Chondrocyte (in vitro differentiated cells): ENCODE results near the gene AFTPH. TPM values are rescaled to one million over a fixed set of nuclear protein-coding genes. Genes with fewer than 3 reads are reported as not detected.
A peak's percentile ranks its signal among the peaks of the same experiment; 100 is the strongest.

Source experiments
- DNase-seq: peaks from one replicate; pipeline ENCODE4 v3.0.0; 2021; ENCODE audit warnings: mixed read lengths, low spot score
- H3K27ac Mint-ChIP-seq: one replicate; pipeline ENCODE4 v1.8.0; 2021; ENCODE audit warnings: mild to moderate bottlenecking, moderate library complexity, mixed read lengths; ENCODE audit not compliant: unreplicated experiment
- H3K27me3 Mint-ChIP-seq: 2 replicates; pipeline ENCODE4 v1.8.0; 2021; ENCODE audit warnings: low read depth, mixed read lengths
- H3K36me3 Mint-ChIP-seq: 2 replicates; pipeline ENCODE4 v1.8.0; 2021; ENCODE audit warnings: low read depth, mixed read lengths
- H3K4me1 Mint-ChIP-seq: 2 replicates; pipeline ENCODE4 v1.8.0; 2021; ENCODE audit warnings: low read depth, mild to moderate bottlenecking, mixed read lengths
- H3K4me3 Mint-ChIP-seq: one replicate; pipeline ENCODE4 v1.8.0; 2021; ENCODE audit warnings: mild to moderate bottlenecking, moderate library complexity, mixed read lengths; ENCODE audit not compliant: unreplicated experiment
- H3K9me3 Mint-ChIP-seq: 2 replicates; pipeline ENCODE4 v1.8.0; 2021; ENCODE audit warnings: low read depth, mixed read lengths
- CTCF ChIP-seq: fragments of 200-600 bp; sonication (generic); IDR thresholded peaks from 2 replicates; pipeline ENCODE4 v1.5.0; 2021; ENCODE audit warnings: antibody characterized with exemption, mild to moderate bottlenecking, moderate library complexity
- total RNA-seq: library from RNA; stranded (reverse); gene quantifications from 3 replicates; pipeline ENCODE4 v1.2.1, GENCODE V29; 2021

The AFTPH gene
- total RNA-seq, 1 donor from 2014 or later: 17.3 TPM

- H3K36me3 Mint-ChIP-seq: no peaks in the 10 kb centered on the region
- H3K27me3 Mint-ChIP-seq: no peaks in the 10 kb centered on the region
- no peaks in the 10 kb centered on the region for H3K9me3 Mint-ChIP-seq
- peaks cover 24% of the 10 kb centered on the region for H3K4me1 Mint-ChIP-seq
- H3K27ac Mint-ChIP-seq: no peak overlapping the region
- no peak overlapping the region for H3K4me3 Mint-ChIP-seq
- TF ChIP-seq CTCF: no peak
- DNase-seq: no peak
These were observed 9.8 kb downstream of the AFTPH start for GRCh38 chr2:64533882-64534281.

GRCh38 chr2:64534363-64534762 is 10.2 kb downstream of the AFTPH start:
- Mint-ChIP-seq H3K27me3 (no peaks in the 10 kb centered on the region), H3K9me3 (no peaks in the 10 kb centered on the region), H3K36me3 (no peaks in the 10 kb centered on the region), H3K27ac (no peak overlapping the region), H3K4me1 (peaks cover 26% of the 10 kb centered on the region), H3K4me3 (no peak overlapping the region)
- DNase-seq: no peak
- TF ChIP-seq CTCF: no peak

GRCh38 chr2:64535024-64535423 is 10.9 kb downstream of the AFTPH start:
- TF ChIP-seq CTCF: no peak
- Mint-ChIP-seq H3K27ac (no peak overlapping the region), H3K27me3 (no peaks in the 10 kb centered on the region), H3K36me3 (no peaks in the 10 kb centered on the region), H3K9me3 (no peaks in the 10 kb centered on the region), H3K4me3 (no peak overlapping the region), H3K4me1 (peaks cover 33% of the 10 kb centered on the region)
- no peak for DNase-seq

- Mint-ChIP-seq H3K4me1 (peaks cover 55% of the 10 kb centered on the region), H3K27ac (peak overlapping the region; percentile 73), H3K27me3 (no peaks in the 10 kb centered on the region), H3K4me3 (peak overlapping the region; percentile 7), H3K9me3 (no peaks in the 10 kb centered on the region), H3K36me3 (no peaks in the 10 kb centered on the region)
- no peak for DNase-seq
- no peak for TF ChIP-seq CTCF
These were observed 13.9 kb downstream of the AFTPH start for GRCh38 chr2:64537991-64538390.

GRCh38 chr2:64538764-64539433 is 14.8 kb downstream of the AFTPH start:
- no peak for DNase-seq
- TF ChIP-seq CTCF: no peak
- no peaks in the 10 kb centered on the region for H3K27me3 Mint-ChIP-seq
- peaks cover 64% of the 10 kb centered on the region for H3K4me1 Mint-ChIP-seq
- H3K27ac Mint-ChIP-seq: peak overlapping the region; percentile 73
- peak overlapping the region; percentile 8 for H3K4me3 Mint-ChIP-seq
- H3K9me3 Mint-ChIP-seq: no peaks in the 10 kb centered on the region
- H3K36me3 Mint-ChIP-seq: no peaks in the 10 kb centered on the region
